Measurements from ENCODE around the gene LRRC59.

- TF ChIP-seq CTCF (IDR thresholded peaks at IDR 0.05; ENCODE audit: low read depth, low read length), result no peak
- no peak for TF ChIP-seq EZH2phosphoT487 (IDR thresholded peaks at IDR 0.05; ENCODE audit: low read depth)
Measured at GRCh38 chr17:50339381-50339780, 57.9 kb downstream of the LRRC59 start.

All from OCI-LY3 (cell line).